GM21390 (cell line): ENCODE results near the gene SH3GLB1.

Experiments
- ATAC-seq: cut with Tn5 transposase; IDR thresholded peaks from one replicate; pipeline ENCODE4 v1.9.1; 2021; ENCODE audit not compliant: unreplicated experiment

SH3GLB1 gene

DNA sequence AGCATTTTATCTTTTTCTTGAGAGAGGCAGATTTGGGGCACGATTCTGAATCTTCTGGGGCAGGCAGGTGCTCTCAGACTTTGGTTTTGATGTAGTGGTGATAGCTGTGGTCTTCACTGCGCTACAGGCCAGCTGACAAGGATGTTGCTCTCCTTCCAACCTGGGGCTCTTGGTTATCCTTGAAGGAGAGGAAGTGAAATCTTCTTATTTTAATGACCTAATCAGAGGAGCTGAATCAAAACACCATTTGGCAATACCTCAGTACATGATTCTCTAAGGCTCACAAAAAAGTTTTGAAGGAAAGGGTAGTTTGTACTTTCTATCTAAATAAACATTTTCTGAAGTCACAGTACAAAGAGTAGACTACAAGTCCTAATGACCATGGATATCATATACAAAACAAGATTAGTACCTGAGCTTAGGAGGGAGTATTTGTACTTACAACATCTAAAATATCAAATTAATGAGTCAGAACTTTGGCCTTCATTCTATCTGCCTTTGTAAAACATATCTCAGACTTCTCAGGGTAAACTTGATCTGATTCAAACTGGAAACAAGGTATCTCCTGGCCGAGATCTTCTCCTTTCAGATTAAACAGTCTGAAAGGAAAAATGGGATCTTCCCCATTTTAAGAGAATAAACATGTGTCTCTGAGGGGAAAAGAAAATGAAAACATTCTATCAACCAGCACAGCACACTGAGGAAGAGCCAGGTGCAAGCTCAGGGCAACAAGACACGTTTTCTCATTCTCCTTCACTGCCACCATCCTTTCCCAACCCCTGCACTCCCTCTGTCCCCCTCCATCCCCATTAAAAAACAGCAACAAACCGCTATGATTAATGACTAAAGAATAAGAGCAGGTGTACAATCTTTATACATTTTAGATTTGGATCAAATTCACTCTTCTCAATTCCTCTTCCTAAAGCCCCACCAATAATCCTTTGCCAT, 69.2 kb downstream of the SH3GLB1 start:
- peak; percentile 28 for ATAC-seq

GRCh38 chr1:86774305-86775295, 70.2 kb downstream of the SH3GLB1 start:
- ATAC-seq: peak; percentile 95

DNA sequence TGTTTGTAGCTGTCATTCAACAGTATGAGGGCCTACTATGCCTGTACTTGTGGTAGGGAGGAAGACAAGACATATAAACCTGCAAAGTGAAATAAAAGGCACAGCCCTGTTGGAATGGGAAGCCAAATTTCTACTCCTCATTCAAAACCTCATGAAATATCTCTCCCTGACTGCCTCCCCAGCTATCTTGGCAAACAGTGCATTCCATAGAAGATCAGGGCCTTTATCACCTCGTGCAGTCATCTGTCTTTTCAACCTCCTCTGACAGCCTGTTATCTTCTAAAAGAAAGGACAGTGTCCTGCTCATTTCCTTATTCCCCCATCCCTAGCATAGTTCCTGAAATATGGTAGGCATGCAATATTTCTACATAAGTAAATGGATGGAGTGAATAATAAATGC, 71.0 kb downstream of the SH3GLB1 start:
- ATAC-seq: no peak

DNA sequence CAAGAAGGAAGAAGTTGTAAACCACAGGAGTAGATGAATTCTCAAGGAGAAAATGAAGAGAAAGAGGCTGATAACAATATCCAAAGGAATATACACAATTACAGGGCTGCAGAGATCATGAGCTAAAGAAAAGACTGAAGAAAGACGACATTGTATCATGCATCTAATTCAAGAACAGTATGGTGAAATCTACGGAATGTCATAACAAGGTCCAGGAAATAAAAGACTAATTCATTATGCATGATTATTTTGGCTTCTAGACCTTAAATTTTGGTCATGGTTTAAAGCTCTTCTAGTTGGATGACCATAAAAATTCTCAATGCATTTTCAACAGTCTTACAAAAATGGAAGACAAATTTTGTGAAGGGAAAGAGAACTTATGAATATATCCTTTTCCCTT, 71.7 kb downstream of the SH3GLB1 start:
- no peak for ATAC-seq

- ATAC-seq: no peak
Measured at GRCh38 chr1:86778569-86779239, 74.3 kb downstream of the SH3GLB1 start.

- no peak for ATAC-seq
Measured at GRCh38 chr1:86779308-86780191, 75.2 kb downstream of the SH3GLB1 start.

DNA sequence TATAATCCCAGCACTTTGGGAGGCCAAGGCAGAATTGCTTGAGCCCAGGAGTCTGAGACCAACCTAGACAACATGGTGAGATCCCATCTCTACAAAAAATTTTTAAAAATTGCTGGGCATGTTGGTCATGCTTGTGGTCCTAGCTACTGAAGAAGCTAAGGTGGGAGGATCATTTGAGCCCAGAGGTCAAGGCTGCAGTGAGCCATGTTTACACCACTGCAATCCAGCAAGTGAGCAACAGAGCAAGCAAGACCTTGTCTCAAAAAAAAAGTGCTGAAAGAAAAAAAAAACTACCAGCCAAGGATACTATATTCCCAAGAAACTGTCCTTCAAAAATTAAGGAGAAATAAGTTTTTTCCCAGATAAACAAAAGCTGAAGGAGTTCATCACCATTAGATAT, 78.1 kb downstream of the SH3GLB1 start:
- no peak for ATAC-seq

GRCh38 chr1:86787621-86788020, 83.2 kb downstream of the SH3GLB1 start:
- ATAC-seq: no peak

- no peak for ATAC-seq
Measured at GRCh38 chr1:86788300-86789206, 84.2 kb downstream of the SH3GLB1 start.

DNA sequence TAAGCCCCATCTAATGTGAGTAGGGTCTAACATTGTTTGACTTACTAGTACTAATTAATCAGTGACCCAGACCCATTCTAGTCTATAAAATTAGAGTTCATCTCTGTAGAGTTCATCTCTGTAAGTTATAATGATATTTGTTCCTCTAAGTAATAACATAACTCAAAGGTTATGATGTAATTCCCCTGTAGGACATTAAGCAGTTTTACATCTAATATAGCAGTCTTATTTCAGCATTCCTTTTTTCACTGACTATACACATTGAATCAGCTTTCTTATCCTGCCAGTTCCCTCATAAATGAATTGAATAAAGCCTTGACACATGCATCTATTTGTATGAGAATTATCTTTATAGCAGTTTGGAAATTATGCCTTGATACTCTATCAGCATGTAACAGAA, 90.9 kb downstream of the SH3GLB1 start:
- no peak for ATAC-seq
